ENCODE data around the gene SSUH2.

Gene SSUH2

DNA sequence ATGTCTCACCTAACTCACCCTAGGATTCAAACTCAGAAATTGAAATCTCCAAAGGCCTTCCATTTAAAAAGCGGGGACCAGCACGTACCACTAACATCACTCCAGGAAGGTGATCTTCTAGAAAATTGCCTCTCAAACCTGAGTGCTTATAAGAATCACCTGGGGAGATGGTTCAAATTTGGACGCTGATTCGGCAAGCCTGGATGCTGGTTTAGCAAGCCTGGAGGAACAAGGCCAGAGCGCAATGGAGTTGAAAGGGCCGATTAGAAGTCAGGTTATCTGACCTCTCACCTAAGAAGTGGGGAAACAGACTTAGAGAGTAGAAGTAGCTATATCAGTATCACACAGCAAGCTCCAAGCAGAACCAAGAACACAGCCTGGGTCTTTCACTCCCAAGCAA is 68.2 kb downstream of the SSUH2 start:
- FAIRE-seq, result no peak
- no peak for DNase-seq (ENCODE audit: insufficient read length, low spot score)
- TF ChIP-seq, protein P1, sequence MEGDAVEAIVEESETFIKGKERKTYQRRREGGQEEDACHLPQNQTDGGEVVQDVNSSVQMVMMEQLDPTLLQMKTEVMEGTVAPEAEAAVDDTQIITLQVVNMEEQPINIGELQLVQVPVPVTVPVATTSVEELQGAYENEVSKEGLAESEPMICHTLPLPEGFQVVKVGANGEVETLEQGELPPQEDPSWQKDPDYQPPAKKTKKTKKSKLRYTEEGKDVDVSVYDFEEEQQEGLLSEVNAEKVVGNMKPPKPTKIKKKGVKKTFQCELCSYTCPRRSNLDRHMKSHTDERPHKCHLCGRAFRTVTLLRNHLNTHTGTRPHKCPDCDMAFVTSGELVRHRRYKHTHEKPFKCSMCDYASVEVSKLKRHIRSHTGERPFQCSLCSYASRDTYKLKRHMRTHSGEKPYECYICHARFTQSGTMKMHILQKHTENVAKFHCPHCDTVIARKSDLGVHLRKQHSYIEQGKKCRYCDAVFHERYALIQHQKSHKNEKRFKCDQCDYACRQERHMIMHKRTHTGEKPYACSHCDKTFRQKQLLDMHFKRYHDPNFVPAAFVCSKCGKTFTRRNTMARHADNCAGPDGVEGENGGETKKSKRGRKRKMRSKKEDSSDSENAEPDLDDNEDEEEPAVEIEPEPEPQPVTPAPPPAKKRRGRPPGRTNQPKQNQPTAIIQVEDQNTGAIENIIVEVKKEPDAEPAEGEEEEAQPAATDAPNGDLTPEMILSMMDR (IDR thresholded peaks at IDR 0.05; ENCODE audit: insufficient read depth, missing control alignments), result no peak

DNA sequence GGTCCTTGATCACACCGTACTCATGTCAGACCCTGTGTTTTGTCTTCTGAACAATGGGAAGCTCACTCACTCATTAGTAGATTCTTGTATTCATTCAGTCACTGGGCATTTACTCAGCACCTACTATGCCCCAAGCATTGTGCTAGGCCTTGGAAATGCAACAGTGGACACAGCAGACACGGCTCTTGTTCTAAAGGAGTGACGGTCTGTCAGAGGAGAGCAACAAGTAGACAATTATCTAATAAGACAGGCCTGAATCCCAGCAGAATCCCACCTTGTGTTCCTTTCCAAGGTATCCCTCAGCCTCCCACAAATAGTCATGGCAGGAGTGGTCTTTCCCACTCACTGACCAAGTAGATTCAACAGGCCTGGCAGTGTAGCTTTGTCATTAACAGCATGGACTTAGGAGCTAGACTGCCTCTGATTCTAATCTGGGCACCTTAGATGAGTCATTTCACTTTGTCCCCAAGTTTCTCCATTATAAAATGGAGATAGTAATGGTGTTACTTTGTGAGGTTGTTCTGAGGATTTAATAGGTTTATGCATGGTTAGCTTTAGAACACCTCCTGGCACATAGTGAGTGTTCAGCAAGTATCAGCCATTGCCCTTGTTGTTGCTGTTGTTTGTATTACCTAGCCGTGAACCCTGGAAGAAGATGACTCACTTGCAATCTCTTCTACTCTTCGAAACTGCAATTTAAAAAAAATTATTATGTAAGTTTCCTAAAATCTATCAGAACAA is 69.1 kb downstream of the SSUH2 start:
- FAIRE-seq (no peak), DNase-seq (ENCODE audit: insufficient read length, low spot score) (no peak)
- TF ChIP-seq, protein P1 (IDR thresholded peaks at IDR 0.05; ENCODE audit: insufficient read depth, missing control alignments), result no peak

DNA sequence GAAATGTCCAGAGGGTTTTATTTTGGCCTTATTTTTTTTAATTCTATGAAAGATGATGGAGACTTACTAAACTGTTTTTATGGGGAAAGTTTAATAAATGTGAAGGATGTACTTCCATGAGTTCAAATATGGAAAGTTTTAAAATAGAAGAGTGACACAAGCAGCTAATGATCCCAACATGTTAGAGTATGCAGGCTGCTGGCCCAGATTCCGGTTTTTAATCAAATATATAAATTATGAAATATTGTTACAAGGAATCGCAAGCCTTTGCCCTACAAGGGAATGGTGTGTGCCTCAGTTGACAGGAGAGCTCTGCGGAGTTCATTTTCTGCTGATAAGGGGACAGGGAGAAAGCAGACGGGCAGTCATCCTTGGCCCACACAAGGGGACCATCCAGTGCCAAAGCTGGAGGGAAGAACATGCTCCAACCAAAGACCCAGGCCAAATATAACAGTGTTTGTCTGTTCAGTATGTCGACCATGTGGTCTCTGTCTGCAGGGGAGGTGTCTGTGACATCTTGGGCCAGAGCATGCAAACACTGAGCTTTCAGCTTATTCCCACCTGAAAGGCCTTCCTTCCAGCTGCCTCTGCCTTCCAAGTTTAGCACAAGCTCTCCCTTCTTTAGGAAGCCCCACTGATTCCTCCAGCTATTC is 69.8 kb downstream of the SSUH2 start:
- DNase-seq (ENCODE audit: insufficient read length, low spot score) (no peak), FAIRE-seq (no peak)
- TF ChIP-seq, protein P1 (IDR thresholded peaks at IDR 0.05; ENCODE audit: insufficient read depth, missing control alignments), result no peak

DNA sequence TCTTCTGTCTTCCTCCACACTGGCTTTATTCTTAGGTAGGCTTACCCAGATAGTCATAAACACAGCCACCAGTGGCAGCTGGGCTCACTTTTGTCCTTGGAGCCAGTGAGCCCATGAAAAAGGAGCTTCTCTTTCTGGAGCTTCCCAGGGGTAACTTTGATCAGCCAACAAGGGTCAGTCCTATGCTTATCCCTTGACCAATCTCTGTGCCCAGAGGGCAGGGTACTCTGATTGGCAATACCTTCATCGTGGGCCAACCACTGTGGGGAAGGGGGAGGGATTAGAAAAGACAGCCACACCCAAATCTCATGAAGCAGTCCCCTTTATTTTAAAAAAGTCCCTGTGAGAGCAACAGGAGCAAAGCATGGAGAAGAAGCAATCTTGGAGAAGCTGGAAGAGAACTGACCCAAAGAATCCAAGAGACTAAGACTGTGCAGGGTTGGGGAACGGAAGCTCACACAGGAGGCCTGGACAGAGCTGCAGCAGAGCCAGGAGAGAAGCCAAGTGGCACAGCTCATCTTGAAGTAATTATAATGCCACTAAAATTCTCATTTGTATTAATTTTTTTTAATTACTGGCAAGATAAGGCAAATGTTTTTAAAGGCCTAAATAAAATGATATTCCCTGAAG is 70.4 kb downstream of the SSUH2 start:
- no peak for DNase-seq (ENCODE audit: insufficient read length, low spot score)
- no peak for FAIRE-seq
- TF ChIP-seq, protein P1 (IDR thresholded peaks at IDR 0.05; ENCODE audit: insufficient read depth, missing control alignments), result no peak

DNA sequence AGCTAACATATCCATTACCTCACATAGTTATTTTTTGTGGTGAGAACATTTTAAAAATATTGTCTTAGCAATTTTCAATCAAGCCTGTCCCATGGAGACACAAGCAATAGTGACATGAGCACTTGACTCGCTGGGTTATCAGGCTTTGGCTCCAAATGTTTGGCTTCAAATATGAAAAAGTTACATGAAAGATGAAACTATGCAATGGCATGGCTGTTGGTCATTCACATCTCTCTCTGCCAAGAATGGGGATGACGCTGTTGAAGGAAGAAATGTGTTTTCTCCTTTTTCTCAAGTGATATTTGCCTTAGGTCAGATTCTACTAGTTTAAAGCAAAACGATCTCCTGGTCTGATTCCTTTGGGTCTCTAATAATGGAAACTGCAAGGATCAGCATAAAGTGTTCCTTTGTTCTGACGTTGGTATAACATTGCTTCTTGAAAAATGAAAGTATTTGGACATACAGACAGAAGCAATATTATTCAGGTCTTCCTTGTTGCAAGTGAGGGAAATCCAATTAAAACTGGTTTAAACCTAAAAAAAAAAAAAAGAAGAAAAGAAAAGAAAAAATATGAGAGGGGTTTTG is 71.2 kb downstream of the SSUH2 start:
- TF ChIP-seq, protein P1 (IDR thresholded peaks at IDR 0.05; ENCODE audit: insufficient read depth, missing control alignments), result no peak
- FAIRE-seq (no peak), DNase-seq (ENCODE audit: insufficient read length, low spot score) (no peak)

DNA sequence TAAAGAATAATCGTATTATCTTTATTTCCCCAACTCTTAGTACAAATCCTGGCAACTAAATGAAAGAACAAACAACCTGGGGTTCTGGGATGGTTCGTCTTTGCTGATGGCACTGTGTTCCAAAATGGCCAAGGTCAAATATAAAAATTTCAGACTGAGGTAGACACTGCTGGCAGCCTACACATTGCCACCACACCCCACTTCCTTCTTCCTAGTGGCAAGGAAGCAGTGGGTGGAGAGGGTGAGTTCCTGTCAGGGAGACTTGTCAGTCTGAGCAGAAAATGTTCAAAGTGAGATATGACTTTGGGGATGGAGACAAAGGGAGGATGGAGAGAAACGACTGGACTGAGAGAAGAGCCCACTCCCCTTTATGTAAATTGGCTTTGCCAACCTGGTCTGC is 73.3 kb downstream of the SSUH2 start:
- no peak for DNase-seq (ENCODE audit: insufficient read length, low spot score)
- TF ChIP-seq, protein P1 (IDR thresholded peaks at IDR 0.05; ENCODE audit: insufficient read depth, missing control alignments), result no peak
- FAIRE-seq, result no peak
